ENCODE data around the gene CDK15. TPM values are rescaled to one million over a fixed set of nuclear protein-coding genes. Genes with fewer than 3 reads are reported as not detected.

The CDK15 gene
- total and polyA plus RNA-seq, 9 of the 15 experiments (the other 6 are each of a cell fraction or from before 2014, with no cell fraction given): not detected

- ChIA-PET POLR2A (interaction anchor here (0.8 kb wide), 1 partner anchor 14 kb away, joined by 3 read pairs; no protein-coding TSS in a partner anchor), CTCF (ENCODE audit: low intra/inter-chr PET ratio) (no interaction called here)
- Histone ChIP-seq H3K79me2 (ENCODE audit: control insufficient read depth, insufficient read depth, low read length) (no peaks in the 10 kb centered on the region), H4K20me1 (replicated peaks; ENCODE audit: control insufficient read depth, insufficient read depth, low read length) (no peaks in the 10 kb centered on the region), H2AFZ (ENCODE audit: low read depth, low read length) (no peak overlapping the region), H3K4me1 (replicated peaks in 1 of 2; ENCODE audit: control insufficient read depth in 2 of 2, insufficient read depth in 2 of 2, low read length in 2 of 2) (peaks cover 3 to 5% of the 10 kb centered on the region in 2 experiments; a peak in 3 of 5 replicates), H3K9me3 (replicated peaks; ENCODE audit: control insufficient read depth, insufficient read depth, low read depth, low read length) (no peaks in the 10 kb centered on the region), H3K27ac (ENCODE audit: extremely low read depth, low read depth, low read length) (no peak overlapping the region), H3K36me3 (ENCODE audit: control insufficient read depth, insufficient read depth, low read length) (no peaks in the 10 kb centered on the region), H3K9me1 (ENCODE audit: control insufficient read depth, insufficient read depth, low read length) (no peaks in the 10 kb centered on the region), H3K9ac (ENCODE audit: insufficient read depth in 1 of 2, low read depth in 2 of 2, low read length in 2 of 2) (no peak overlapping the region; a peak in 1 of 4 replicates), H3K4me3 (no peak overlapping the region), H3K4me2 (ENCODE audit: insufficient read depth, low read length) (no peak overlapping the region), H3K27me3 (ENCODE audit: control insufficient read depth in 2 of 2, insufficient read depth in 2 of 2, low read length in 2 of 2) (peaks cover 13 to 38% of the 10 kb centered on the region in 2 experiments; a peak in 3 of 5 replicates)
- DNase-seq (ENCODE audit: extremely low read depth in 1 of 4, low spot score in 3 of 4) (no peak), ATAC-seq (no peak), FAIRE-seq (no peak)
- in situ Hi-C loops (cut with MboI): no loop called here
- 45% methylated on average over 5 of the region's 10 CpGs for WGBS (ENCODE audit: insufficient coverage, low coverage, missing lambda C conversion rate)
- intact Hi-C loops (cut with micrococcal nuclease): no loop called here
- no TSS peak for BruUV-seq (replicated peaks)
- TF ChIP-seq ARID3B (CRISPR knock-in tag; IDR thresholded peaks at IDR 0.05; ENCODE audit: borderline replicate concordance) (no peak), ZNF124 (CRISPR knock-in tag; IDR thresholded peaks at IDR 0.05) (no peak), TRIM28 (IDR thresholded peaks at IDR 0.05) (no peak), JUNB (CRISPR knock-in tag; conservative IDR thresholded peaks at IDR 0.05) (no peak), RFX1 (IDR thresholded peaks at IDR 0.05) (no peak), BRF1 (IDR thresholded peaks at IDR 0.05; ENCODE audit: borderline replicate concordance, extremely low read depth, insufficient read length) (no peak), RHOXF2B (CRISPR knock-in tag; conservative IDR thresholded peaks at IDR 0.05) (no peak), TRIM24 (IDR thresholded peaks at IDR 0.05) (no peak), ATF6 (CRISPR knock-in tag; IDR thresholded peaks at IDR 0.05) (no peak), HDGF (IDR thresholded peaks at IDR 0.05) (no peak), ZNF512 (tag; IDR thresholded peaks at IDR 0.05) (no peak), WHSC1 (IDR thresholded peaks at IDR 0.05; ENCODE audit: low read length) (no peak), MXI1 (IDR thresholded peaks at IDR 0.05; ENCODE audit: low read depth, low read length) (no peak), GATA2 (CRISPR knock-in tag; IDR thresholded peaks at IDR 0.05) (no peak), ELF1 (tag; IDR thresholded peaks at IDR 0.05) (no peak), NR3C1 (CRISPR knock-in tag; IDR thresholded peaks at IDR 0.05) (no peak), PRPF4 (IDR thresholded peaks at IDR 0.05; ENCODE audit: insufficient read depth, low read depth, low read length, poor library complexity, severe bottlenecking) (no peak)
These were observed 73.7 kb downstream of the CDK15 start for GRCh38 chr2:201879996-201880395.

All from K562 (cell line).